HG03442 (cell line): ENCODE data around the gene SUPT7L.
"Not testable (repeated sequence)": the region's sequence is repeated elsewhere in the genome, so short reads cannot be mapped to it uniquely, and the experiment has no call there.

Experiments used
- ATAC-seq: cut with Tn5 transposase; IDR thresholded peaks from one replicate; pipeline ENCODE4 v1.9.1; 2021; ENCODE audit warnings: mild to moderate bottlenecking, moderate library complexity; ENCODE audit not compliant: unreplicated experiment

Gene SUPT7L

GRCh38 chr2:27640722-27641245 is 22.6 kb downstream of the SUPT7L start:
- no peak for ATAC-seq

- no peak for ATAC-seq
These were observed 24.7 kb downstream of the SUPT7L start for GRCh38 chr2:27638709-27639108.

DNA sequence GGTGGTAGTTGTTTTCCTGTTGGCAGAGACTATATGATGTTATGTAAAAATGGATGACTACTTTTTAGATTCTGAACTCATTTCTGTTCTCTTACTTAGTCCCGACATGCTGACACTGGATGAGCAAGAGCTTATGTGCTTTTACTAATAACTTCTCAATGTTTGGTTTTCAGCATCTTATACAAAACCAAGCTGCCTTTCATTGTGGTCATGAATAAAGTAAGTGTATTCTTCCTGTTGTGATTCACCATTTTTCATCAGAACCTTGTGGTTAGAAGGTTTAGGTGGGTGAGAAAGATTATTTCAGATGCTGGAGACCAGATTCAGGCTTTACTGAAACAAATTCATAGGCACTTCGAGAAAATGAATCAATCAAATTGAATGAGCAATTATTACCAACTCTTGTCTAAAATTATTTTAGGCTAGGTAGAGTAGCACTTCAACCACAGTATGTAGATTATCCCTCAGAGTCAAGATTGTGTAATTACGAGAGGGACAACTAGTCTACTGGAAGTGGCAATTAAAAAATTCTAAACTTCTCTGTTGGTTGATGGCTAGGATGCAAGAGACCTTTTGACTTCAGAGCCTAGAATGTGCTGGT is 25.3 kb downstream of the SUPT7L start:
- ATAC-seq: no peak

DNA sequence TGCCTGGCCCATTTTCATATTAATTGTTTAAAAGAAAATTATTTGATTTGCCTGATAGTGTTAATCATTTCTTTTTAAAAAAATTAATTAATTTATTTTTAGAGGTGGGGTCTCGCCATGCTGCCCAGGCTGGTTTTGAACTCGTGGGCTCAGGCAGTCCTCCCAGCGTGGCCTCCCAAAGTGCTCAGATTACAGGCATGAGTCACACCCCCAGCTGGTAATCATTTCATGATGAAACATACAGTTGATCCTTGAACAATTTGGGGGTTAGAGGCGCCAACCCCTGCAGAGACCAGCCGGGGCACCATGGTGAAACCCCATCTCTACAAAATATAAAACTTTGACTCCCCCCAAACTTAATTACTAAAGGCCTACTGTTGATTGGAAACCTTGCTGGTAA is 26.6 kb downstream of the SUPT7L start:
- ATAC-seq: no peak

DNA sequence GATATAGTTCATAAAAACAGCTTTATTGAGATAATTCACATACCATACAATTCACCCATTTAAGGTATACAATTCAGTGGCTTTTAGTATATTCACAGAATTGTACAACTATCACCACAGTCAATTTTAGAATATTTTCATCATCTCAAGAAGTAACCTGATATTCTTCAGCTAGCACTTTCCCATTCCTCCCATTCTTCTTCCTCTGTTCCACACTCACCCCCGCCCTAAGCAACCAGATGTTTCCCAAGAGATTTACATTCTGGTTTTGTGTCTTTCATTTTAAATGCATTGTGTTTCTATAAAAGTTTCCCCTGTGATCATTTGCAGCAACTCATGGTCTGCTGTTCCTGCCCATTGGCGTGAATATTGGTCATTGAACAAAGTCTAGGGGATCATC is 29.1 kb downstream of the SUPT7L start:
- ATAC-seq: no peak

GRCh38 chr2:27630257-27630656 is 33.2 kb downstream of the SUPT7L start:
- not testable (repeated sequence) for ATAC-seq

- peak; percentile 98 for ATAC-seq
These were observed 34.4 kb downstream of the SUPT7L start, which contains the start of the genes CCDC121 and GPN1 for GRCh38 chr2:27628767-27629709. CCDC121 (minus strand) TSS chr2:27629012; CDS start chr2:27627799, 1,213 bp downstream. GPN1 (plus strand) TSS chr2:27629050; CDS start chr2:27629059, 9 bp downstream.

- ATAC-seq: peak; percentile 11
These were observed 35.2 kb downstream of the SUPT7L start for GRCh38 chr2:27627963-27628766.

- not testable (repeated sequence) for ATAC-seq
These were observed 36.5 kb downstream of the SUPT7L start for GRCh38 chr2:27626921-27627320.

DNA sequence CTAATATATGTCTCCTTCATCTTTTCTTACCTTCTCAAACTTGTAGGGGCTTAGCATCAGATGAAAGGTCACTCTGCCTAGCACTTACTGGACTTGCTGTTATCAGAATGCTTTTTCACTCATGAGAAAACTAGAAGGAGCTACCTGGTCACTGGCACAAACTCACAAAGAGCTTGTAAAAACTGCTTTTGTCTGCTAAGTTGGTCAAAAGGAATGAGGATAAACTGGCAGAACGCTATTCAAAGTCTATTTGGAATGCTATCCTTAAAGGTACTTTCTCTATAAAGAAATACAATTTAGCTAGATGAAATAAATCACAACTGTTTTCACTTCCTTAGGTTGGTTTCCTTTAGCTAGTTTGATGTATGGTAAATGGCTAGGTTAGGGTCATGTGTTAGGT is 37.1 kb downstream of the SUPT7L start:
- not testable (repeated sequence) for ATAC-seq

DNA sequence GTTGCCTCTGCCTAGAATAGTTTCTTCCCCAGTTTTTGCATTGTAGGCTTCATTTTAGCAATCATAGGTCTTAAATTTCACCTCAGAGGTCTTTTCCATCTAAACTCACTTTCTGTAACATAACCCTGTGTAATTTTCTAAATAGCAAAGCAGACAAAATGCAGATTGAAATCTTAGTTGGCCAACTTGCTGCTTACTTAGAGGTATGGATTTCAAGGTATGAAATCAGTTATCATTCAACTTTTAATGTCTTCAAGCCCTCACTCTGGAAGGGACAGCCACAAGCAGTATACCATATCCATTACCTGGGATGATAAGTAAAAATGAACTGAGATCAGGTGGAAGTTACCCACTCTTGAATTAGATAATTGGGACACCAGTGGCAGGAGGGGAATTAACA is 38.5 kb downstream of the SUPT7L start:
- no peak for ATAC-seq

DNA sequence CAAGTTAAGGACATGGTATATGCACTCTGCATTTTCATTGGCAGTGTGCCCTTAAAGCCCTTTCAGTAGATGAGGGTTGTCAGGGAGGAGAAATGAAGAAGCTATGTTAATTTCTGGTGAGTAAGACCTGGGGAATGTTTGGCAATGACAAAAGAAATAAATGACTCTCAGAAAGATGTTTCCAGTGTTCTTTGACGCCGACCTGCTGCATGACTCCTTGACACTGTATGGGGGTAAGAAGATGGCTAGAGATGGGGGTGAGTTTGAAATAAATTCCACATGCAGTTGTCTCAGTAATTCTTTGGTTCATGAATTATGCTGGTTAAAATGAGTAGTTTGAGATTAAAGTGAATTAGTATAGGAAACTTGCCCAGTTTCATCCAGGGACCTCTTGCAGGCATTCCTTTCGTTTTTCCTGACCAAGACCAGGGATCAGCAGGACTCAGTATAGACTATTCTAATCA is 40.5 kb downstream of the SUPT7L start:
- ATAC-seq: no peak

GRCh38 chr2:27621524-27621923 is 41.9 kb downstream of the SUPT7L start:
- no peak for ATAC-seq

- no peak for ATAC-seq
These were observed 48.1 kb downstream of the SUPT7L start for GRCh38 chr2:27615316-27615715.

DNA sequence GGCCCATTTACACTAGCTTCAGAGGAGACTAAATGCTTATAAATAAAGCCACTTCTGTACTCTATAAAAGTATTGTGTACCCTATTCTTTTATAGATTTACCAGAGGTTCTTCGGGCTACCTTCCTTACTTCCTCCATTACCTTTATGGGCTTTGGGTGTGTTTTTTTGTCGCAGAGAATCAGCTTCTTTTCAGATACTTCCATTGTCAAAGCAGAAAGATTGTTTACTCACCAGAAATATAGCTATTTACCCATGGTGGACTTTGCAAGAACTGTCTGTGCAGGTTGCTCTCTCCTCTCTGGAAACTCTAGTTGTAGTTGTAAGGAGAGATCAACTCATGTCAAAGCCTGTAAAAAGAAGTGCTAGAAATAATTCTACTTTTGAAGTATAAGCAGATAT is 49.4 kb downstream of the SUPT7L start:
- no peak for ATAC-seq

DNA sequence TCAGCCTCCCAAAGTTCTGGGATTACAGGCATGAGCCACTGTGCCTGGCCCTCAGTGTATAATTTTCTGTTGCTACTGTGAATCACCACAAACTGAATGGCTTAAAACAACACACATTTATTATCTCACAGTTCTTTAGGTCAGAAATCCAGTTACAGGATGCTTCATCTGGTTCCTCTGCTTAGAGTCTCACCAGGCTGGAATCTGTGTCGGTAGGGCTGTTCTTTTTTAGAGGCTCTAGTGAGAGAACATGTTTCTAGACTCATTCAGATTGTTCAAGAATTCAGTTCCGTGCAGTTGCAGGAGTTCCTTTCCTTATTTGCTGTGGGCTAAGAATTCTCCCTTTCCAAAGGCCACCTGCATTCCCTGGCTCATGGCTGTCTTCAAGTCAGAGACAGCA is 56.8 kb downstream of the SUPT7L start:
- no peak for ATAC-seq
